H54 (cell line): ENCODE measurements around the gene ADCY9.

Experiments
- DNase-seq: peaks from one replicate; pipeline ENCODE4 v3.0.0; 2011; ENCODE audit warnings: low spot score, mixed read lengths; ENCODE audit not compliant: insufficient read length
- FAIRE-seq: peaks from 3 replicates; lab custom pipeline; 2011; peaks lifted over from hg19 to GRCh38; lab: Jason Lieb, UNC
- POLR2A ChIP-seq: IDR thresholded peaks from 2 replicates; pipeline ENCODE4 v1.6.1; 2011; ENCODE audit warnings: low read depth, mild to moderate bottlenecking, low read length

ADCY9 gene

DNA sequence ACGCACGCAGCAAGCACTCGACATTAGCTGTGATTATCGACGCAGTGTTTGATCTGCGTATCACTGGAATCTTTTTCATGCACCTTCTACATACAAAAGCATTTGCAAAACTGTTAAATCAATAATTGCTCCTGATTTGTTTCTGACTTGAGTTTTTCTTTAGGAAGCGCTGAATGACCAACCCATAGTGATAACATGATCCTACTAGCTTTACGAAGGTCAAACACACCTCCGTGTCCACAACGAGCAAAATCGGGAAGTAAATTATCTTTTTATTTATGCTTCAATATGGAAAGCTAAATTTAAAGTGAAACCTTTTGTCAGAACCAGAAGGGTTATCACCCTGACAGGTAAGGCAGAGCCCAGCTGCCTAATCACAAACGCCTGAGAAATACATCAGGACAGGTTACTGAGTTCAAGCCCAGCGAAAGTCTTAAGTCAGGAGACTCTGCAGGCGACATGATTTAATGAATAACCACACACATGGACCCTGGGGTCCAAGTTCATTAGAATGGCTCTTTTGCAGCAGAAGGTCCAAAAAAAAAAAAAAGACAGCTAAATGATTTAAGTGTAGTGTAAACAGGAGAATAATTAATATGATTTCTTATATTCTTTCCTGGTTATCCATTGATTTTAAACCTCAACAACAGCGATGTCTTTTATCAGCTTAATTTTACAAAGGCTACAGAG is 104.2 kb downstream of the ADCY9 start:
- FAIRE-seq (no peak), DNase-seq (no peak)
- TF ChIP-seq POLR2A = no peak

DNA sequence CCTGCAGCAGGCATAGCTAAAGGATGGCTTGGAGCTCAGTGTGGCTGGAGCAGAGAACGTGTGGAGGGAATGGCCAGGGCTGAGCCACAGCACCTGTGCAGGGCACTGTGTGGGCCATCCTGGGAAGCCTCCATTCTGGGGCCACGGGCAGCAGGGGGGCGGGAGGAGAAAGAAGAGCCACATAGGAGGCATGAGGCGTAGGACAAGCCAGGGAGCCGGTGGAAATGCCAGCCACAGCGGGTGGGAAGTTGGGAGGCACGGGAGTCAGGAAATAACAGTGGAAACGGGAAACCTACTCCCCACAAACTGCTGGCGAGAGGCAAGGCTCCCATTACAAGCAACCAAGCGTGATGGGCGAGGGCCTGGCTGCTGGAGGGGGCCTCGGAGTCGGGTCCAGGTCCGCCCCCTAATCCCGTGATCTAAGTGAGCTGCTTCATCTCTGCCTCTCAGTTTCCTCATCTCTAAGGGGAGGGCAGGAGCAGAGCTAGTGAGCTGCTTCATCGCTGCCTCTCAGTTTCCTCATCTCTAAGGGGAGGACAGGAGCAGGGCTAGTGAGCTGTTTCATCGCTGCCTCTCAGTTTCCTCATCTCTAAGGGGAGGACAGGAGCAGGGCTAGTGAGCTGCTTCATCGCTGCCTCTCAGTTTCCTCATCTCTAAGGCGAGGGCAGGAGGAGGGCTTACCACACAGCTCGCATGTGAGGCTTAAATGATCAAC is 104.9 kb downstream of the ADCY9 start:
- no peak for FAIRE-seq

DNA sequence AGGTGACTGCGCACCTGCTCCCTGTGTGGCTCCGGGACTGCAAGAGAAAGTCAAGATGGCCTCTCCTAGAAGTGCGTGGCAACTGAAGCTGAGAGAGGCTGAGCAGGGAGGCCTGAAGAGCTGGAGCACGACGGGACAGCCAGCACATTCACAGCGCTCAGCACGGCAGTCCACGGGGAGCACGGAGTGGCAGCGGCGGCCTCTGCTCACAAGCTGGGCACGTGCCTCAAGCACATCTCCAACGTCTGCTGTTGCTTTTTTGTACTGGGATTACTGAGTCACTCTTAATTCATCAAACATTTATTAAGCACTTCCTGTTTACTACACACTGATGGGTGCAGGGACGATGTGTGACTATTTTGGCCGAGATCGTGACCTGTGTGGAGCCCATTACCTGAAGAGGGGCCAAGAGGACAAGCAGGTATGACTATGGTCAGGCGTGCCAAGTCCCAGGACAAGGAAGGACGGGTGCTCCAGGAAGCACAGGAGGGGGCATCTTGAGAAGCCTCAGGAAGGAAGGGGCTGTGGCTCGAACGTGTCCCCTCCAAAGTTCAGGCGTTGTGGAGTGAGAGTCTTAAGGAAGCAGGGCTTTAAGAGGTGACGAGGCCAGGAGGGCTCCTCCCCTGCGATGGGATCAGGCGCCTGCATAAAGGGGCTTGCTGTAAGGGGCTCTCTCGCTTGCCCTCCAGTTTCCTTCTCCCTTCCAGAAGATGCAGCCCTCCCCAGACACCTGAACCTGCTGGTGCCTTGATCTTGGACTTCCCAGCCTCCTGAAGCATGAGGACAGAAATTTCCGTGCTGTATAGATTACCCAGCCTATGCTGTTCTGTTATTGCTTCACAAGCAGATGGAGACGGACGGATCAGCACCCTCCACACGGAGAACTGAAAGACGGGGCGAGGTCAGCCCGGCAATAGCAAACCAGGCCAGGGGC is 105.8 kb downstream of the ADCY9 start:
- TF ChIP-seq POLR2A = no peak
- DNase-seq (no peak), FAIRE-seq (no peak)

More for the DNA sequence above, 104.9 kb downstream of the ADCY9 start:
- no peak for TF ChIP-seq POLR2A
- DNase-seq = no peak

DNA sequence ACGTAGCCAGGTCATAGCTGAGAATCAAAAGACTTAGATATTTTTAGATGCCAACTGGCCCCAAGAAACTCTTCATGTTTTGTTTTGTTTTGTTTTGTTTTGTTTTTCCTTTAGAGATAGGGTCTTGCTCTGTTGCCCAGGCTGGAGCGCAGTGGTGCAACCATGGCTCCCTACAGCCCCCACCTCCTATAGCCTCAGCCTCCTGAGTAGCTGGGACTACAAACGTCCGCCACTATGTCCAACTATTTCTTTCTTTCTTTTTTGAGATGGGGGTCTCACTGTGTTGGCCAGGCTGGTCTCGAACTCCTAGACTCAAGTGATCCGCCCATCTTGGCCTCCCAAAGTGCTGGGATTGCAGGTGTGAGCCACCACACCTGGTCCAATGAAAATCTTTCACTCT is 107.1 kb downstream of the ADCY9 start:
- TF ChIP-seq POLR2A = no peak
- FAIRE-seq (no peak), DNase-seq (no peak)

DNA sequence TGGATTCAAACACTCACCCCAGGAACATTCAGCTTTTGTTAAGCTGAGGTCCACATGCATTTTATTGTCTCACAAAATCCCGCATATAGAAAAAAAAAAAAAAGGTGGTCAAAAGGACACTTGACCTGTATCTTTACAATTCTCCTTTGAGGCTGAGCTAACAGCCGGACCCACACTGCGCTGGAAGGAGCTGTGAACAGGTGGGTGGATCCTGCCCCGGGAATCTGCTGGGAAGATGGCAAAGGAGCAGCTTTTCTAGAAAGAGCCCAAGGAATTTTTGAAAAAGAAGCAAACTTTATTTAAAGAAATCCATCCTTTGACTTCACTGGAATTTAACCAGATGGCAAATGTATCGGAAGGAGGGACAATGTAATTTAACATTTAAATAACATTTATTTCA is 108.1 kb downstream of the ADCY9 start:
- DNase-seq = no peak
- TF ChIP-seq POLR2A = no peak
- no peak for FAIRE-seq

DNA sequence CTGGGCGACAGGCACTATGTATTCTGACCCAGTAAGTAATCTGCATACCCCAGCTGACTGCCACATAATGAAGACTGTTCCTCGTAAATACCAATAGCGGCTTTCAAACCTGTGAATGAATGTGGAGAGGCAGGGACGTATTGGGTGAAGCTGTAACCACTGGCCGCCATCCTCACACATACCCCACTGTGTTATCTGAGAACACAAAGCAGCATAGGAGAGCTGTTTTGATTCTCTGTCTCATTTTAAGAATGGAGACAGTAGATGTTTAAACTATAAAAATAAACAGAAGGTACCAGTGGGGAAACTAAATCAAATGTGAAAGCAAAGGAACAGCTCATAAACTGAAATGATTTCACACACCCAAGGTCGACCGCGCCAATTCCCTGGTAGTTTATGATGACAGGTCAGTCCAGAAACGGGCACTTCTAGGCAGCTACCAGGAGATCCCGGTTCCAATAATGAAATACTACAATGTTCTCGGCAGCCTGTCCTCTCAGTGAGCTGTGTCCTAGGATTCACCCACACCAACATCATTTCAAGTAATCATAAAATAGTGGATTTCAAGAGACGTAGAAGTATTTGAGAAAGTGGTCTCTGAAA is 109.7 kb downstream of the ADCY9 start:
- TF ChIP-seq POLR2A = no peak
- no peak for FAIRE-seq
- DNase-seq = no peak

DNA sequence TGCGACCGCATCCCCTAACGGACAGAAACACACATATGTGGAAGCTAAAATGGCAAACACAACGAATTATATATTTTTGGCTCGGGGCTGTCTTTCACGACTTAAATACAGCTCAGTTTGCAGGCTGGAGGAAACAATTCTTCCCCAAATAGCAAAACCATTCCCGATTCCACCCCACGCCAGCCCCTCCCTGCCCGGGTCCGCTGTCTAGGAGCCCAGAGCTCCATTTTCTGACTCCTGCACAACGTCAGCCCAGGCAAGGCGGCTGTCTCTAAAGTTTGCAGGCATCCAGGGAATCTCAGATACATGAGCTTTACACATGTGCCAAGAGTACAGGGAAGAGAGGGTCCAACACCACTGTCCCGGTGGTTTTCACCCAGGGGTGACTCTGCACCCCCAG is 110.5 kb downstream of the ADCY9 start:
- DNase-seq (no peak), FAIRE-seq (no peak)
- TF ChIP-seq POLR2A = no peak

DNA sequence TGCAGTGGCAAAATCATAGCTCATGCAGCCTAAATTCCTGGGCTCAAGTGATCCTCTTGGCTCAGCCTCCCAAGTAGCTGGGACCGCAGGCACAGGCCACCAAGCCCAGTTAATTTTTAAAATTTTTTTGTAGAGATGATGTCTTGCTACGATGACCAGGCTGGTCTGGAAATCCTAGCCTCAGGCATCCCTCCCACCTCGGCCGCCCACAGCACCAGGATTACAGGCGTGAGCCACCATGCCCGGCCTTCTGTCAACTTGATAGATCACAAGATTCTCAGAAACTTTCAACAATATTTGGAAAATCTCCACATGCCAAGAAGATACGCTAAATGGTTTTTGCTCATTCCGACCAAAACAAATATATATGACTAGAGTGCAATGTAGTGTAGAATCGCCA is 111.0 kb downstream of the ADCY9 start:
- FAIRE-seq (no peak), DNase-seq (no peak)
- no peak for TF ChIP-seq POLR2A

DNA sequence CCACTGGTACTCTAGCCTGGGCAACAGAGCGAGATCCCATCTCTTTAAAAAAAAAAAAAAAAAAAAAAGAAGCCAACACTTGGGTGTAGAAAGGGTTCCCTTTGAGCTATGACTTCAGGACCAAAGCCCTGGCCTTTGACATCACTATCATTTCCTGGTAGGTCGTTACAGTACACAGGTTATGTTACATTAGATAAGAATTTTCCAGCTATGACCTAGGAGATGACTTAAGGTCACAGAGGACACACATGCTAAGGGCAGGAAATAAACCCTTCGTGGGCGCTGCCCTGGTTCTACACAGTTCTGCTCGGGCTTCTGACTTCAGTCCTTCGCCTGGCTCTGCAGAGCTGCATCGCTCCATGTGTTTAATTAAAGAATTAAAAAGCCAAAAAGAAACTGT is 112.0 kb downstream of the ADCY9 start:
- FAIRE-seq = no peak
- no peak for DNase-seq

DNA sequence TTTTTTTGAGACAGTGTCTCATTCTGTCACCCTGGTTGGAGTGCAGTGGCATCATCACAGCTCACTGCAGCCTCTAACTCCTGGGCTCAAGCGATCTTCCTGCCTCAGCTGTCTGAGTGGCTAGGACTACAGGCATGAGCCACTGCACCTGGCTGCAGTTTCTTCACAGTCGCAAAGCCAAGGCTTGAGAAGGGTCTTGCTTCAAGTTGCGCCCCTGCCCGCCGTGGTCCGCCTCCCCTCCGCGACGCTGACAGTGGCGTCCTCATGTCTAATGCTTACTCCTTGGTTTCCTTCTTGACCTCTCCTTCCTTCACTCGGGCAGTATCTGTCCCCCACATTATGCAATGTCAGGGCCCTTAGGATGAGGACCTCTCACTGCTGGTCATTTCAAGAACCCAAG is 112.7 kb downstream of the ADCY9 start:
- FAIRE-seq (no peak), DNase-seq (no peak)
- no peak for TF ChIP-seq POLR2A

More for the DNA sequence above, 112.0 kb downstream of the ADCY9 start:
- no peak for TF ChIP-seq POLR2A

DNA sequence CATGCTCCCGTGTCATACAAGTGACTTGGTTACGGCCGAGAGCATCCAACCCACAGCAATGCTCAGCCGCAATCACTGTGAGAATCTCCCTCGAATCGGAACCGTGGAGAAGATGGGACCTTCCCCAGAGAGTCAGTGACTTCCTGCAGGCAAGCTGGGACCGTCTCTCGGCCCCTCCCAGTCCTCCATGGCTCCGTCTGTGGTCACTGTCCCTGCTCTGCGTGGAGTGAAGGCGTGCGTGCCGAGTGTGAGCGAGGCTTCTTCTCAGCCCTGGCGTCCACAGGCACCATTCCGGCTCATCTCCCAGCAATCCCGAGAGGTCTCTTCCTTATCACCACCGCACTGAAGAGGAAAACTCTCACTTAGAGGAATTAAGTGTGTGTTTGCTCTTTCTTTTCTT is 113.1 kb downstream of the ADCY9 start:
- FAIRE-seq (no peak), DNase-seq (no peak)
- no peak for TF ChIP-seq POLR2A

DNA sequence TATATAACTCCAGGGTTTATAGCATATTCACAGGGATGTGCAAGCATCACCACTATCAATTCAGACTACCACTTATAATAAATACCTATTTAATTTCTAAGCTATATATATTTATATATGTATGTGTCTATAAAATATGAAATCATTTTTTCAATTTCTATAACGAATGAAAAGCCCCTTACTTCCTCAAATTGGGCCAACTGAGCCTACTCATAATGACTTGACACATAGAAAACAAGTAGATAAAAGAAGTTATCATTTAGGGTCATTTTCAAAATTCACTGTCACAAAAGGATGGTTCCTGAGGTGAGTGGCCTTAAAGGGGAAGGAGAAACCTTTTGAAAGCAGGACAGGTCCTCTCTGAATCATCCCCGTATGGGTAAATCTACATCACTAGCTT is 114.1 kb downstream of the ADCY9 start:
- TF ChIP-seq POLR2A = no peak
- DNase-seq (no peak), FAIRE-seq (no peak)

DNA sequence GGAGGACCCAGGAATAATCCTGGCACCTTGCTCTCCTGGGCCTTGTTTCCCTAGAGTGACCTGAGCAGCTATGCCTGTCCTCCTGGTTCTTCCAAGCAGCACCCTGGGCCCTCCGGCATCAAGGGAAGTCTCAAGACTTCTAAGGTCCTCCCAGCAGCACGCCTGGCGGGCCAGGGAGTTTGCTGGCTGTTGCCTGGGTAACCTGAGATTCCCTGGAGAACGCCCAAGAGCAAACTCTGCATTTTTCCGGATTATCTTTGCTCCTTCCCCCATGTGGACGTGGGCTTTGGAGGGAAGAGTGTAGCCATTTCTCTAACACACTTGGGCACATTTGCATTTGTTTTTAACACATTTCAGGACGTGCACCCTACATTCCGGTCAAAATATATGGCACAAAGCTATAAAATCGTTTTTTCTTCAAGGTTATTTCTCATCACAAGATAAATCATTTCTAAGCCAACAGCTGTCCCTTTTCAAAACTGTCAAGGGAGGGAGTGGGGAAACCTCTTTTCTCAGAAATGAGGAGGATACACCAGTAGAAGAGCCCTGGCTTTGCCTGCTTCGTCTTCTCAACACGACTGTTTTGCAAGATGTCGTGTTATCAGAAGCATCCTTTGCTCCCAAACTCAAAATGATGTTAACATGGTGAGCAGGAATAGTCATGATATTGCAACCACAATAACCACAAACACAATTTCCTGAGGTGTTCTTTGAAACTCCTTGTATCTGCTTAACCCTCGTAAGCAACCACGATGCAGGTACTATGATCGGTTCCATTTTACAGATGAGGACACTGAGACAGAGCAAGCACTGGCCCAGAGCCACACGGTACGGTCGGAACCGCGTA is 116.5 kb downstream of the ADCY9 start:
- no peak for TF ChIP-seq POLR2A
- no peak for FAIRE-seq
- no peak for DNase-seq
